NCI-H1417 (cell line): ENCODE data around the gene GLT6D1.

Experiments used
- DNase-seq, 3 experiments: peaks; one replicate each; lab custom pipeline; 2025; lab: John Stamatoyannopoulos, UW

GLT6D1 gene

DNA sequence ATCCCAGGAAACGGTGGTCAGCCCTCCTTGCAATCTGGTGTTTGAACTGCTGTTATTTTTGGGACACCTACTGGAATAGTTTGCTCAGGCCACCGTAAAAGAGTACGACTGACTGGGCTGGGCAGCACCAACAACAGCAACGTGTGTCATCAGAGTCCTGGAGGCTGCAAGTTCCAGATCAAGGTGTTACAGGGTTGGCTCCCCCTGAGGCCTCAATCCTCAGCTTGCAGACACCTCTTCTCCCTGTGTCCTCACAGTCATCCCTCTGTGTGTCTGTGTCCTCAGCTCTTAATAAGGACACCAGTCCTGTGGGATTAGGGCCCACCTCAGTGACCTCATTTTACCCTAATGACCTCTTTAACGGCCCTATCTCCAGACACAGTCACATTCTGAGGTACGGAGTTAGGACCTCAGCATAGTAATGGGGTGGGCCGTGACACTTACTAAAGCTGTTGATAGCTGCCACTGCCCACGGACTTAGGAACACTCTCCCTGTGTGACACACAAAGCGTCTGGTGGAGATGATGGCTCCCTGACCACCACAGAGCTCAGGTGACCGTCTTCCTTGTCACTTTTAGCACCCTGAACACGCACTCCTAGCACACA, 16.8 kb downstream of the GLT6D1 start:
- no peak for DNase-seq

- DNase-seq, result no peak
Measured at GRCh38 chr9:135620558-135620957, 18.8 kb downstream of the GLT6D1 start.

- peak in 2 of 3 experiments; percentile 51 to 63 for DNase-seq
Measured at GRCh38 chr9:135619599-135619886, 19.8 kb downstream of the GLT6D1 start.

DNA sequence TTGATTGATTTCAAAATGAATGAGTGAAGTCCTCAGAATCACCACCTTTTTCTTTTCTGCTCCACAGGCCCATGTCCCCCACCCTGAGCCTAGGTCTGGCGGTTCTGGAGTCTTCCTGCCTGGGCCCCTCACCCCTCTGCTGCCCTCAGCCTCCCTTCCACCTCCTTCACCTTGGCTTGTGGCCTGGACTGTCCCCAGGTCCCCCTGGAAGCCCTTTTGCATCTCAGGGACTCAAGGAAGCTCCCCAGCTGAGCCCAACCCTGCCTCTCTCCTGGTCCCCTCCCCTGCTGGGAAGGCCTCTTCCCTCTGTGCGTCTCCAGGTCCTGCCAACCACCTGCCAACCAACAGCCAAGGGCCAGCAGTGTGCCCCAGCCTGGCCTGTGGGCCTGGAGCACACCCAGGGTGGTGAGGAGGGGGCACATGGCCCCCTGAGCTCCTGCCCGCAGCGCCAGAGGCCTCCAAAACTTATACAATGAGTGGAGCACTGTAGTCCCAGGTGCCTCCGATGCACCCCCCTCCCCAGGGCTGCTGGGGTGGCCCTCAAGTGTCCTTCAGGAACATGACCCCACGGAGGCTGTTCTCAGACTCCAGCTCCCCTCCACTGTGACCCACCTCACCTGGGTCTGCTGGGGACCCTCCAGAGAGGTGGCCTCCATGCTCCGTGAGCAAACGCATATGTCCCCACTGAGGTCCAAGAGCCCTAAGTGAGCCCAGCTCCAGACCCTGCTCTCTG, 20.3 kb downstream of the GLT6D1 start:
- DNase-seq, result no peak

- no peak for DNase-seq
Measured at GRCh38 chr9:135617991-135618411, 21.3 kb downstream of the GLT6D1 start.

- no peak for DNase-seq
Measured at GRCh38 chr9:135617538-135617900, 21.8 kb downstream of the GLT6D1 start.

GRCh38 chr9:135616619-135617537, 22.5 kb downstream of the GLT6D1 start:
- DNase-seq, result peak in 1 of 3 experiments; percentile 24

- DNase-seq, result no peak
Measured at GRCh38 chr9:135615666-135616618, 23.4 kb downstream of the GLT6D1 start.

DNA sequence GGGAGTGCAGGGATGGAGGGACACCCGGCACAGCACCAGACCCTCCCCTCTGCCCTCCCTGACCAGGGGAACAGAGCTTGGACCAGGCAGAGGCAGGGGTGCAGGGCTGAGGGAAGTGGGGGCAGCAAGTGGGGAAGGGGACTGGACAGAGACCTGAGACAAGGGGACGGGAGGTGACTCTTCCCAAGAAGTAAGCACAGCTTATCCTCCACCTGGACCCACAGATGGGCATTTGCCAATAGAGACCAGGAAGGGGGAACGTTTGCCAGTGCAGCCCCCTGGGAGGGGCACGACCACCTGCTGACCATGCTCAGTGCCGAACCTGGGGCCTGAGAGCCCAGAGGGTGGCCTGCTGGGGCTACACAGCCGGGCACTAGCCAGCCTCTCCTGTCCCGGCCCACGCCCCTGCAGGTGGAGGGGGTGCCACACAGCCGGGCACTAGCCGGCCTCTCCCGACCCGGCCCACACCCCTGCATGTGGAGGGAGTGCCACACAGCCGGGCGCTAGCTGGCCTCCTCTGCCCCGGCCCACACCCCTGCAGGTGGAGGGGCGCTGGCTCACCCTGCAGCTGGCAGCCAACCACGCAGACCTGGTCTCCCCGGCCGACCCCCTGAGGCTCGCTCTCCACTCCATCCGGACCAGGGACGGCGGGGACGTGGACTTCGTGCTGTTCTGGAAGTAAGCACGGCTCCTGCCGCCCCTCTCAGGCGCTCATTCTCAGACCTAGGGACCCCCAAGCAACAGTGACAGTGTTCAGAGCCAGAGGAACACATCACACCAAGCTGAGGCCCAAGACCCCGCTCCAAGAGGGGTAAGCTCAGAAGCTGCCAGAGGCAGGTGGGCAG, 24.3 kb downstream of the GLT6D1 start:
- DNase-seq, result no peak

DNA sequence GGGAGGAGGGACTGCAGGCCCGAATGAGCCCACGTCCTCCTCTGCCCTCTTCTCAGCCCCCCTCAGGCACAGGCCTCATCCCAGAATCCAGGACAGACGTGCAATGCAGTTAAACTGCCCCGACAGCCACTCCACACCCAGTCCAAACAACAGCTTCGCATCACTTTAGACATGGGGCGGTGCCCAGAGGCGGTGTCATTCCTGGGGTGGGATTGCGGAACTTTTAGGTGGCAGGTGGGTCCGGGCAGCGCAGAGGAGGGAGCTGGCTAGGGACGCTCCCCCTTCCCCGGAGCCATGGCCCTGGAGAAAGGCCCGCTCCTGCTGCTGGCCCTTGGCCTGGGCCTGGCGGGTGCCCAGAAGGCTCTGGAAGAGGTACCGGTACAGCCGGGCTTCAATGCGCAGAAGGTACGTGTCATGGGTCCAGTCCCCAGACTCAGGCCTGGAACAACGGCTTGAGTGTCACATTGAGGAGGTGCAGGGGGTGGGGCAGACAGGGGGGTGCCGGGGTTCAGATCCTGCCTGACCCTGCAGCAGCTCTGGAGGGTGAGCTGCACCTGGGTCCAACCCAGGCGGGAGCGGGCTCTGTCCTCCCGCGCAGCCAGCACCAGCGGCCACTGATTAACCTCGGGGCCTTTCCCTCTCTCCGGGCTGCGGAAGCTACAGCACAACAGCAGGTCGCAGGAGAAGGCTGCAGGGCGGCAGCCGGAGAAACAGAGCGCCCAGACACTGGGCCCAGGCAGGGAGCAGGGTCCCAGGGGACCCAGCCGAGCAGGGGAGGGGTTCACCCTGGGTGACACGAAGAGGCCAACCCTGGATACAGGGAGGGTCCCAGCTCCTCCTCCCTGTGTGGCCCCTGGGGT, 25.2 kb downstream of the GLT6D1 start:
- no peak for DNase-seq

GRCh38 chr9:135612981-135613910, 26.1 kb downstream of the GLT6D1 start:
- peak in 1 of 3 experiments; percentile 10 for DNase-seq

DNA sequence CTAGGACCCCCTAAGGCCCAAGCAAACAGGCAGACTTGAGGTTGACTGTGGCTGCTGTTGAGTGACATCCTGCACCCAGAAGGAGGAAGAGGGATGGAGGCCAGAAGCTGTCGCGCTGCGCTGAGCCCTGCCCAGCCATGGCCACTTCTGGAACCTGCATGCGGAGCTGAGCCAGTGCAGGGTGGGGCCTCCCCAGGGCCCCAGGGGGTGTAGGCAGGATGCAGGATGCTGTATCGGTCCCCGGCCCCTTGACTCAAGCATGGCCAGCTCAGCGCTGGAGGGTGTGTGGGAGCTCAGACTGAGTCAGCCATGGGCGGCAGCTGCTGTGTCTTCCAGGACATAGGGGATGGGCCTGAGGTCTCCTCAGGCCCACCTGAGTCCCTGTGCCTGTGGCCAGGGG, 26.9 kb downstream of the GLT6D1 start:
- DNase-seq, result no peak

GRCh38 chr9:135611875-135612209, 27.5 kb downstream of the GLT6D1 start:
- no peak for DNase-seq

DNA sequence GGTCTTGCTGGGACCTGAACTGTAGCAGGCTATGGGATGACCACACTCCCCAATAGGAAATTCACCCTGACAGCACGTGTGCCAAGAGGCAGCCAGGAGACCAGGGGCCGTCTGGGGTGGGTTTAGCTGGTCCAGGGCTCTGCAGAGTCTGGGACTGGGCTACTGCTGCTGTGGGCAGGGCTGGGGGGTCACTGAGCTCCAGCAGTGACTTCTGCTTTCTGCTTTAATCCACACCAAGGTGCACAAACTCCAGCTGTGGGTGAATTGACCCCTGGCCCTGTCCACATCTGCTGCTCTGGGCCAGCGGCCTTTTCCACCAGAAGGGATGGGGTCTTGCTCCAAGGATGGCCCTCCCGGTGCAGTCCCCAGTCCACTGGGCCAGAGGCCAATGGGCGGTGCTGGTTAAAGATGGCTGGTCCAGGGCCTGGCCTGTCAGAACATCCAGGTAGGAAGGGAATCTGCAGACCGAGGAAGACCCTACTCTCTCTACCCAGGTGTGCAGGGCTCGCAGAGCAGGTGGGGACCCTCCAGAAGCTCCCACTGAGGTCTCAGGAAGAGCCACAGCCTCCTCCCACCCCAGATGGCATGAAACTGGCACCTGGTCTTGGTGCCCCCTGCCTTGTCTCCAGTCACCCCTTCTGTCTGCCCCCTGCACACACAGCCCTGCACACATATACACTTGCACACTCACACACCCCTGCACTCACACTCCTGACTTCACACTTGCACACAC, 28.0 kb downstream of the GLT6D1 start:
- no peak for DNase-seq

DNA sequence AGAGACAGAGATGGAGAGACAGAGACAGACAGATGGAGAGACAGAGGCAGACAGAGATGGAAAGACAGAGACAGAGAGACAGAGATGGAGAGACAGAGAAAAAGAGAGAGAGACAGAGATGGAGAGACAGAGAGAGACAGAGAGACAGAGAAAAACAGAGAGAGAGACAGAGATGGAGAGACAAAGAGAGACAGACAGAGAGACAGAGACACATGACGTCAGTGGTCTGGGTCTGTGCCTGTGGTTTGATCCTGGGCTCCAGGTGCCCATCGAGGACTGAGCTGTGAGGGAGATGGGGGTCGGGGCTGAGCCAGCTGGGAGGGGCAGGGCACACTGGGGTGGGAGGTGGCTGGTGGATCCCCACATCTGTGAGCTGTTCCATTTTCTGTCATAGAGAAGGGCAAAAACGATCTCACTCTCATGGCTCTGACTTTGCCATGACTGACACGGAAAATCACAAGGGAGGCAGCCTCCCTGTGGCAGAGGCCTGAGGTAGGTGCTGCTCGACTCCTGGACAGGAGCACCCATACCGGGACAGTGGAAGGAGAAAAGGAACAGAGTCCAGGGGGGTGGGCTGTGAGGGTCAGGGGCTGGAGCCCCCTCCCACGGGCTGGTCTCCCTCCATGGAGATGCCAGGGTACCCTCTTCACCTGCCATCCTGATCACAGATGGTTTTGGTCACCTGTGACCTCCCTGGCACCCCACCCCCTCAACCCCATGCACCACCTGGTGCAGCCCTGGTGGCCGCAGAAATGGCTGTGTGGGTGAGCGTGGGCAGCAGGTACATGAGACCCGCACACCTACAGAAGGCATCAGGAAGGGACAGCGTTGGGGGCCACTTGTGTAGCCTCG, 28.8 kb downstream of the GLT6D1 start:
- DNase-seq, result no peak

GRCh38 chr9:135609366-135609955, 29.9 kb downstream of the GLT6D1 start:
- no peak for DNase-seq

DNA sequence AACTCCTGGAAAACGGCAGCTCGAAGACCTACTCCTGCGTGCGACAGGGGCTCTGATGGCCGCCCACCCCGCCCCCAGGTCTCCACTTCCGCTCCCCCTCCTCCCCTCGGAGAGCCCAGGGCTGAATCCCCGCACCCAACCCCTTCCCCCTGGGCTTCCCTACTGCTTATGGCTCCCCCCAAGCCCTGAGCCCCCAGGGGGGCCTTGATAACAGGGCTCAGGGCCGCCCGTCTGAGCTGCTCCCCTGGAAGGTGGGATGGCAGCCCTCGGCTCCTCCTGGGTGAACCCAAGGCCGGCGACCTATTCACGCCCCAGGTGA, 30.4 kb downstream of the GLT6D1 start:
- no peak for DNase-seq
